Heart right ventricle (tissue), 16 donors: ENCODE results near the gene CHSY1. TPM values are rescaled to one million over a fixed set of nuclear protein-coding genes. Genes with fewer than 3 reads are reported as not detected.

ENCODE experiments used
- ATAC-seq, 8 donors: fragments of 200-7000 bp; cut with Tn5 transposase; one replicate each; pipeline ENCODE4 v1.9.1; 2020; ENCODE audit warnings: mild to moderate bottlenecking in 8 of 8, moderate library complexity in 8 of 8, moderate number of reproducible peaks in 1 of 8
- DNase-seq, 2 donors: peaks; one replicate each; pipeline ENCODE4 v3.0.0-alpha.2; 2020
- H3K27ac ChIP-seq, 10 donors: fragments of 200-600 bp; sonication (generic) in 2 of 10; one replicate each; pipeline versions ENCODE4 v1.5.0 to v1.8.0; 2020 to 2022; ENCODE audit warnings: mild to moderate bottlenecking in 3 of 10
- H3K27me3 ChIP-seq, 7 donors: fragments of 200-600 bp; one replicate each; pipeline ENCODE4 v1.8.0; 2021 to 2022; ENCODE audit warnings: mild to moderate bottlenecking in 2 of 7
- H3K36me3 ChIP-seq, 9 donors: fragments of 200-600 bp; sonication (generic) in 1 of 9; one replicate each; pipeline versions ENCODE4 v1.5.0 to v1.8.0; 2020 to 2022; ENCODE audit warnings: mild to moderate bottlenecking in 2 of 9
- H3K4me1 ChIP-seq, 9 donors: fragments of 200-600 bp; sonication (generic) in 1 of 9; one replicate each; pipeline versions ENCODE4 v1.5.0 to v1.8.0; 2020 to 2022; ENCODE audit warnings: mild to moderate bottlenecking in 4 of 9
- H3K4me3 ChIP-seq, 10 donors: fragments of 200-600 bp; sonication (generic) in 2 of 10; one replicate each; pipeline versions ENCODE4 v1.5.0 to v1.8.0; 2020 to 2022; ENCODE audit warnings: mild to moderate bottlenecking in 7 of 10, moderate library complexity in 2 of 10
- H3K9me3 ChIP-seq, 11 donors: fragments of 200-600 bp in 10 of 11; sonication (generic) in 2 of 11; one replicate each; pipeline versions ENCODE4 v1.5.0 to v1.8.0; 2013 to 2022; ENCODE audit warnings: mild to moderate bottlenecking in 2 of 11, control low read depth in 1 of 11, moderate library complexity in 1 of 11
- WGBS, 2 donors: extraction: QIAGEN DNeasy Blood & Tissue Kit; methylation state at CpG; one replicate each; pipeline ENCODE4 v1.1.7; 2013; ENCODE audit warnings: inconsistent platforms in 1 of 2; 5-methylcytosine and 5-hydroxymethylcytosine counted together
- intact Hi-C, 10 donors: fragments of 100-400 bp; cut with DNase I; formaldehyde crosslinking; loops; one replicate each; pipeline versions ENCODE4 v1.11.1 to v1.14.2; 2022
- polyA plus RNA-seq, 2 donors: library from polyadenylated mRNA; stranded (reverse); fragments of 200-250 nt; gene quantifications; one replicate each; pipeline ENCODE4 v1.2.3, GENCODE V29; 2013
- total RNA-seq, 10 donors: library from RNA; stranded (reverse); fragmentation: NEBNext Ultra II Directional in 3 of 10; extraction: Animal tissue kit (Norgen Biotek cat#: 25700) in 3 of 10; gene quantifications; one replicate each; pipeline versions ENCODE4 v1.2.1 to v1.2.4, GENCODE V29; 2021 to 2023
- TF ChIP-seq, protein P1 (sequence below), 9 donors: fragments of 200-600 bp; sonication (generic) in 2 of 9; IDR thresholded peaks; one replicate each; pipeline versions ENCODE4 v1.5.0 to v1.8.0; 2021 to 2022; ENCODE audit warnings: antibody characterized with exemption in 9 of 9, mild to moderate bottlenecking in 5 of 9, moderate library complexity in 1 of 9
- donor health status: Arrhythmogenic right ventricular cardiomyopathy.
- donor health status: ischemic (EF 13 %, LVEDD 7.1; RV severe dilation, severe dysfunction).
- donor health status: healthy with polysubstance abuse.
- donor health status: DM: no; HTN: yes; CAD: no.
- donor health status: DM: no; HTN: no; CAD: no.
- donor health status: ischemic (EF 25% LVEDD 6.9; RV normal size, moderate dysfunction).
- donor health status: ischemic (EF 25% LVEDD 5.7; RV mildly dilated, moderate dysfunction).
- donor health status: healthy.
- donor health status: DM: yes; HTN: yes; CAD: no.
- donor health status: Ischemic cardiomyopathy.
- donor health status: ischemic (EF 35%, LVEDD 5.7; RV mildly dilated, moderate dysfunction).
- donor health status: nonischemic (EF 11% LVEDD 7.7; RV severe dilation, severe dysfunction).
- donor health status: DM: yes; HTN: yes; CAD: no.
- donor health status: PGD.
- donor health status: ischemic (EF 29% LVEDD 5.4; RV normal size, mild dysfunction).
- donor health status: nonischemic (EF 23%, LVEDD 6.1; RV moderate dilation, normal function).

Gene CHSY1
- total and polyA plus RNA-seq, 12 donors = 6.9 to 35.1 (median 14.6) TPM

DNA sequence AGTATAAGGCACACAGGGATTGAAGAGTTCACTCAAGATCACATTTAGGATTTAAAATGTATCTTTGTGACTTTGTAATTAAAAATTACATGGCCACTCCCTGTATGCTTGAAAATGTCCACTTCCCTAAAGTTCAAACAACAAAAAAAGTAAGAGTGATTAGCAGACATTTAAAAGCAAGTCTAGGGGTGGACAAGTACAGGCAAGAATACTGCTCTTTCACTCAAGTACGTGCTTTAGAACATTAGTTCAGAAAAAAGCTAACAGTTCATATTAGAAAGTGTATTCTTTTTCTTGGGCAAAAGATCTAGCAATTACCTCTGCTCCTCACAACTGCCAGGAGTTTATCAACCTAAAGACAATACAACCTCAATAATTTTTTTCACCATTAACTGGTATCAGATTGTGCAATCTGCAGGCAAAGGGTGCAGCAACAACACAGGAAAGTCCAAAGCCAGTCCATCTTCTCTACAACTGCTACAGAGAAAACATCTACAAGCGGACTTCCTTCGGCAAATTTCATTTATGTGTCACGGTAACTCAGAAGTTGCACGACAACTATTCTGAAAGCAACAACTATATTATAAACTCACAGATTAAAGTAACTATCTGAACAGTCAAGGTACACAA is 18.1 kb downstream of the CHSY1 start:
- 75 to 86% methylated on average over 5 of the region's 5 CpGs for WGBS, 2 donors
- Histone ChIP-seq H3K4me1 (peaks cover 4 to 68% (median 17%) of the 10 kb centered on the region in 9 donors), H3K9me3 (peaks cover 0 to 10% (median under 1%) of the 10 kb centered on the region in 11 donors), H3K27me3 (no peaks in the 10 kb centered on the region), H3K36me3 (peaks cover 0 to 69% (median 6%) of the 10 kb centered on the region in 9 donors), H3K27ac (peak overlapping the region in 1 of 10 donors; percentile 32), H3K4me3 (no peak overlapping the region)
- TF ChIP-seq, protein P1, sequence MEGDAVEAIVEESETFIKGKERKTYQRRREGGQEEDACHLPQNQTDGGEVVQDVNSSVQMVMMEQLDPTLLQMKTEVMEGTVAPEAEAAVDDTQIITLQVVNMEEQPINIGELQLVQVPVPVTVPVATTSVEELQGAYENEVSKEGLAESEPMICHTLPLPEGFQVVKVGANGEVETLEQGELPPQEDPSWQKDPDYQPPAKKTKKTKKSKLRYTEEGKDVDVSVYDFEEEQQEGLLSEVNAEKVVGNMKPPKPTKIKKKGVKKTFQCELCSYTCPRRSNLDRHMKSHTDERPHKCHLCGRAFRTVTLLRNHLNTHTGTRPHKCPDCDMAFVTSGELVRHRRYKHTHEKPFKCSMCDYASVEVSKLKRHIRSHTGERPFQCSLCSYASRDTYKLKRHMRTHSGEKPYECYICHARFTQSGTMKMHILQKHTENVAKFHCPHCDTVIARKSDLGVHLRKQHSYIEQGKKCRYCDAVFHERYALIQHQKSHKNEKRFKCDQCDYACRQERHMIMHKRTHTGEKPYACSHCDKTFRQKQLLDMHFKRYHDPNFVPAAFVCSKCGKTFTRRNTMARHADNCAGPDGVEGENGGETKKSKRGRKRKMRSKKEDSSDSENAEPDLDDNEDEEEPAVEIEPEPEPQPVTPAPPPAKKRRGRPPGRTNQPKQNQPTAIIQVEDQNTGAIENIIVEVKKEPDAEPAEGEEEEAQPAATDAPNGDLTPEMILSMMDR (IDR thresholded peaks at IDR 0.05) = no peak
- no peak for DNase-seq
- intact Hi-C loops = loop anchor here in 1 of 10 donors (5.0 kb wide), 1 partner anchor 51 kb away; no protein-coding TSS in a partner anchor
- no peak for ATAC-seq

DNA sequence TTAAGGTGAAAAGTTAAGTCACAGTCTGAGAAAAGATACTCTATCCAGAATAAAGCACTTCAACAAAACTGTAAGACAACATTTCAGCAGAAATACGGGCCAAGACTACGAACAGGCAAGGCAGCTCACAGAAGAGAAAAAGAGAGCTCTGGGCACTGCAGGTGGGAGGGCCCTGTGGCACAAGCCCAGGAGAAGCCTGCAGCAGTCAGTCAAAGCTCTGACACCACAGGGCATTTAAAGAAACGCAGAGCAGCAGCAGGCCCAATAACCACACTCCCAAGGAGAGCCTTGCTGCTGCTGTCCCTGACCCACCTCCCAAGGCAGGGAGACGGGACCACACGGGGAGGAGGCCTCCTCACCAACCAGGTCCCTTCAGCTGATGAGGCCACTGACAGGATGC is 19.2 kb downstream of the CHSY1 start:
- Histone ChIP-seq H3K9me3 (peaks cover 0 to 21% (median 7%) of the 10 kb centered on the region in 11 donors), H3K4me3 (no peak overlapping the region), H3K27me3 (no peaks in the 10 kb centered on the region), H3K4me1 (peaks cover 4 to 66% (median 16%) of the 10 kb centered on the region in 9 donors), H3K36me3 (peaks cover 0 to 79% (median 6%) of the 10 kb centered on the region in 9 donors), H3K27ac (peak overlapping the region in 1 of 10 donors; percentile 32)
- TF ChIP-seq, protein P1 (IDR thresholded peaks at IDR 0.05) = no peak
- 47 to 48% methylated on average over 5 of the region's 5 CpGs for WGBS, 2 donors
- ATAC-seq (peak; percentile 12 to 91 (median 74)), DNase-seq (no peak)
- intact Hi-C loops = loop anchor here in 1 of 10 donors (5.0 kb wide), 1 partner anchor 50 kb away; no protein-coding TSS in a partner anchor

DNA sequence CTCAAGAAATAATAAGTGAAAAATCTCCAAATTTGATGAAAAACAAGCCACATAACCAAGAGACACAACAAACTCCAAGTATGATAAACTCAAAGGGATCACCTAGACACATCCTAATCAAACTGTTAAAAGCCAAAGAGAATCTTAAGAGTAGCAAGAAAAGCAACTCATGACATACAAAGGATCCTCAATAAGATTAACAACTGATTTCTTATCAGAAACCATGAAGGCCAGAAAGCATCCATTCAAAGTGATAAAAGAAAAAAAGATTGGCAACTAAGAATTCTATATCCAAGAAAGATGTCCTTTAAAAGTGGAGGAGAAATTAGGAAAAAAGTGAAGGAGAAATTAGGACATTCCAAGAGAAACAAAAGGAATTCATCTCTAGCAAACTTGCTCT is 23.5 kb downstream of the CHSY1 start:
- no peak overlapping the region for H3K27ac ChIP-seq
- TF ChIP-seq, protein P1 (IDR thresholded peaks at IDR 0.05) = no peak
- H3K36me3 ChIP-seq = peaks cover 0 to 85% (median 0%) of the 10 kb centered on the region in 9 donors
- intact Hi-C loops = no loop called here
- H3K9me3 ChIP-seq = peaks cover 0 to 23% (median 7%) of the 10 kb centered on the region in 11 donors
- H3K4me1 ChIP-seq = peaks cover 4 to 67% (median 21%) of the 10 kb centered on the region in 9 donors
- DNase-seq = no peak
- no peak overlapping the region for H3K4me3 ChIP-seq
- ATAC-seq = no peak
- H3K27me3 ChIP-seq = no peaks in the 10 kb centered on the region

DNA sequence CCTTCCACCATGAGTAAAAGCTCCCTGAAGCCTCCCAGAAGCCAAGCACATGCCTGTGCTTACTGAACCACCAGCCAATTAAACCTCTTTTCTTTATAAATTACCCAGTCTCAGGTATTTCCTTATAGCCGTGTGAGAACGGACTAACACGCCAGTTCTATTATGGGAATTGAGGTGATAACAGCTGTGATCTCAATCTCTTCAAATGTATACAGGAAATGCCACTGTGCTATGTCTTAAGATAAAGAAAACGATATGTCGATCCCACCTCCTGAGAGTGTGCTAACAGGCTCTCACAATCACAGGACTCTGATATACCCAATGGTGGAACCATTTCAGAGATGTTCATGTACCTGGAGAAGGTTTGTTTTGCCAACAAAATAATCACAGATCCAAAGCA is 26.2 kb downstream of the CHSY1 start:
- Histone ChIP-seq H3K36me3 (peaks cover 0 to 65% (median 0%) of the 10 kb centered on the region in 9 donors), H3K4me1 (peaks cover 0 to 73% (median 22%) of the 10 kb centered on the region in 9 donors), H3K27me3 (no peaks in the 10 kb centered on the region), H3K9me3 (peaks cover 0 to 23% (median 7%) of the 10 kb centered on the region in 11 donors), H3K27ac (no peak overlapping the region), H3K4me3 (no peak overlapping the region)
- DNase-seq = no peak
- intact Hi-C loops = no loop called here
- WGBS, 2 donors = 43 to 51% methylated on average over 5 of the region's 5 CpGs
- no peak for ATAC-seq
- TF ChIP-seq, protein P1 (IDR thresholded peaks at IDR 0.05) = no peak
